Glomerular visceral epithelial cell (primary cell): ENCODE data around the gene CIAO2A.
"Not testable (repeated sequence)": the region's sequence is repeated elsewhere in the genome, so short reads cannot be mapped to it uniquely, and the experiment has no call there.

Experiments
- DNase-seq: peaks from one replicate; pipeline ENCODE4 v3.0.0-alpha.2; 2016; ENCODE audit errors: extremely low spot score

CIAO2A gene

GRCh38 chr15:64093627-64094417 is at the start of gene CIAO2A:
CIAO2A (minus strand) TSS chr15:64093838; CDS start chr15:64093768, 70 bp downstream.
- DNase-seq = peak; percentile 99

- DNase-seq = no peak
Observed at GRCh38 chr15:64143276-64143675, 49.6 kb upstream of the CIAO2A start.

GRCh38 chr15:64141798-64142512 is 48.3 kb upstream of the CIAO2A start:
- no peak for DNase-seq

GRCh38 chr15:64138331-64138941 is 44.8 kb upstream of the CIAO2A start:
- no peak for DNase-seq

- DNase-seq = no peak
Observed at GRCh38 chr15:64137226-64137833, 43.7 kb upstream of the CIAO2A start.

GRCh38 chr15:64136347-64136746 is 42.7 kb upstream of the CIAO2A start:
- DNase-seq = no peak

GRCh38 chr15:64134345-64134829 is 40.7 kb upstream of the CIAO2A start:
- DNase-seq = no peak

- DNase-seq = no peak
Observed at GRCh38 chr15:64133623-64134344, 40.1 kb upstream of the CIAO2A start.

GRCh38 chr15:64132217-64132616 is 38.6 kb upstream of the CIAO2A start:
- no peak for DNase-seq

- no peak for DNase-seq
Observed at GRCh38 chr15:64131547-64131946, 37.9 kb upstream of the CIAO2A start.

GRCh38 chr15:64130159-64130558 is 36.5 kb upstream of the CIAO2A start:
- no peak for DNase-seq

- no peak for DNase-seq
Observed at GRCh38 chr15:64127521-64128270, 34.1 kb upstream of the CIAO2A start.

GRCh38 chr15:64125978-64126377 is 32.3 kb upstream of the CIAO2A start:
- no peak for DNase-seq

GRCh38 chr15:64122936-64123351 is 29.3 kb upstream of the CIAO2A start:
- DNase-seq = no peak

GRCh38 chr15:64122444-64122843 is 28.8 kb upstream of the CIAO2A start:
- DNase-seq = no peak

- no peak for DNase-seq
Observed at GRCh38 chr15:64121614-64122013, 28.0 kb upstream of the CIAO2A start.

- not testable (repeated sequence) for DNase-seq
Observed at GRCh38 chr15:64120322-64120721, 26.7 kb upstream of the CIAO2A start.

- no peak for DNase-seq
Observed at GRCh38 chr15:64117759-64118487, 24.3 kb upstream of the CIAO2A start.

GRCh38 chr15:64112904-64113303 is 19.3 kb upstream of the CIAO2A start:
- no peak for DNase-seq
